ENCODE measurements around the gene SUCO.

DNA sequence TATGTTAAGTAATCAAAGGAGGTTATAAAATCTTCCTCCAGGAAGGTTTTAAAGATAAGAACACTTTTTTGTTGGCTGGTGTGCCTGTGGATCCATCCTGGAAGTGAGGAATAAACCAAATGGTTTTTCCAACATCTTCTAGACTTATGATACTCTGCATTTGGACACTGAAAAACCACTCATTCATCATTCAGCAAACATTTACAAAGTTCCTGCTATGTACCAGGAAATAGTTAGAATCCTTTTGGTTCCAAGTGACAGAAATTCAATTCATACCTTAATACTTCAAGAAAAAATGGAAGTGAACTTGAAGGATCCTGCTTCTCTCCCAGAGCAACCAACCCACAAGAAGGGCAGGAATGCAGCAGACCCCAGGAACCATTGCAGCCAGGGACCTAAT, 49.5 kb upstream of the SUCO start:
- TF ChIP-seq, protein P1, sequence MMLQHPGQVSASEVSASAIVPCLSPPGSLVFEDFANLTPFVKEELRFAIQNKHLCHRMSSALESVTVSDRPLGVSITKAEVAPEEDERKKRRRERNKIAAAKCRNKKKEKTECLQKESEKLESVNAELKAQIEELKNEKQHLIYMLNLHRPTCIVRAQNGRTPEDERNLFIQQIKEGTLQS (CRISPR knock-in tag; conservative IDR thresholded peaks at IDR 0.05) = no peak
- TF ChIP-seq, protein P2, sequence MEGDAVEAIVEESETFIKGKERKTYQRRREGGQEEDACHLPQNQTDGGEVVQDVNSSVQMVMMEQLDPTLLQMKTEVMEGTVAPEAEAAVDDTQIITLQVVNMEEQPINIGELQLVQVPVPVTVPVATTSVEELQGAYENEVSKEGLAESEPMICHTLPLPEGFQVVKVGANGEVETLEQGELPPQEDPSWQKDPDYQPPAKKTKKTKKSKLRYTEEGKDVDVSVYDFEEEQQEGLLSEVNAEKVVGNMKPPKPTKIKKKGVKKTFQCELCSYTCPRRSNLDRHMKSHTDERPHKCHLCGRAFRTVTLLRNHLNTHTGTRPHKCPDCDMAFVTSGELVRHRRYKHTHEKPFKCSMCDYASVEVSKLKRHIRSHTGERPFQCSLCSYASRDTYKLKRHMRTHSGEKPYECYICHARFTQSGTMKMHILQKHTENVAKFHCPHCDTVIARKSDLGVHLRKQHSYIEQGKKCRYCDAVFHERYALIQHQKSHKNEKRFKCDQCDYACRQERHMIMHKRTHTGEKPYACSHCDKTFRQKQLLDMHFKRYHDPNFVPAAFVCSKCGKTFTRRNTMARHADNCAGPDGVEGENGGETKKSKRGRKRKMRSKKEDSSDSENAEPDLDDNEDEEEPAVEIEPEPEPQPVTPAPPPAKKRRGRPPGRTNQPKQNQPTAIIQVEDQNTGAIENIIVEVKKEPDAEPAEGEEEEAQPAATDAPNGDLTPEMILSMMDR (IDR thresholded peaks at IDR 0.05) = no peak
- TF ChIP-seq NFE2L1 (CRISPR knock-in tag; IDR thresholded peaks at IDR 0.05) = no peak
- TF ChIP-seq GABPB1 (CRISPR knock-in tag; IDR thresholded peaks at IDR 0.05) = no peak
- no peak for TF ChIP-seq ZNF138 (CRISPR knock-in tag; conservative IDR thresholded peaks at IDR 0.05)
- no peak for TF ChIP-seq ELF4 (CRISPR knock-in tag; IDR thresholded peaks at IDR 0.05; ENCODE audit: low read depth)
- no peak for TF ChIP-seq JUN (CRISPR knock-in tag; IDR thresholded peaks at IDR 0.05)
- TF ChIP-seq, protein P3, sequence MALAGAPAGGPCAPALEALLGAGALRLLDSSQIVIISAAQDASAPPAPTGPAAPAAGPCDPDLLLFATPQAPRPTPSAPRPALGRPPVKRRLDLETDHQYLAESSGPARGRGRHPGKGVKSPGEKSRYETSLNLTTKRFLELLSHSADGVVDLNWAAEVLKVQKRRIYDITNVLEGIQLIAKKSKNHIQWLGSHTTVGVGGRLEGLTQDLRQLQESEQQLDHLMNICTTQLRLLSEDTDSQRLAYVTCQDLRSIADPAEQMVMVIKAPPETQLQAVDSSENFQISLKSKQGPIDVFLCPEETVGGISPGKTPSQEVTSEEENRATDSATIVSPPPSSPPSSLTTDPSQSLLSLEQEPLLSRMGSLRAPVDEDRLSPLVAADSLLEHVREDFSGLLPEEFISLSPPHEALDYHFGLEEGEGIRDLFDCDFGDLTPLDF (CRISPR knock-in tag; IDR thresholded peaks at IDR 0.05) = no peak
- no peak for TF ChIP-seq FOXJ3 (CRISPR knock-in tag; IDR thresholded peaks at IDR 0.05; ENCODE audit: borderline replicate concordance)
- TF ChIP-seq, protein P4, sequence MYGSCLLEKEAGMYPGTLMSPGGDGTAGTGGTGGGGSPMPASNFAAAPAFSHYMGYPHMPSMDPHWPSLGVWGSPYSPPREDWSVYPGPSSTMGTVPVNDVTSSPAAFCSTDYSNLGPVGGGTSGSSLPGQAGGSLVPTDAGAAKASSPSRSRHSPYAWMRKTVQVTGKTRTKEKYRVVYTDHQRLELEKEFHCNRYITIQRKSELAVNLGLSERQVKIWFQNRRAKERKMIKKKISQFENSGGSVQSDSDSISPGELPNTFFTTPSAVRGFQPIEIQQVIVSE (CRISPR knock-in tag; IDR thresholded peaks at IDR 0.05; ENCODE audit: borderline replicate concordance) = no peak
- no peak for TF ChIP-seq IRF2 (CRISPR knock-in tag; IDR thresholded peaks at IDR 0.05; ENCODE audit: borderline replicate concordance, low read depth)
- TF ChIP-seq, protein P5, sequence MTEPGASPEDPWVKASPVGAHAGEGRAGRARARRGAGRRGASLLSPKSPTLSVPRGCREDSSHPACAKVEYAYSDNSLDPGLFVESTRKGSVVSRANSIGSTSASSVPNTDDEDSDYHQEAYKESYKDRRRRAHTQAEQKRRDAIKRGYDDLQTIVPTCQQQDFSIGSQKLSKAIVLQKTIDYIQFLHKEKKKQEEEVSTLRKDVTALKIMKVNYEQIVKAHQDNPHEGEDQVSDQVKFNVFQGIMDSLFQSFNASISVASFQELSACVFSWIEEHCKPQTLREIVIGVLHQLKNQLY (CRISPR knock-in tag; IDR thresholded peaks at IDR 0.05) = no peak
- TF ChIP-seq, protein P6, sequence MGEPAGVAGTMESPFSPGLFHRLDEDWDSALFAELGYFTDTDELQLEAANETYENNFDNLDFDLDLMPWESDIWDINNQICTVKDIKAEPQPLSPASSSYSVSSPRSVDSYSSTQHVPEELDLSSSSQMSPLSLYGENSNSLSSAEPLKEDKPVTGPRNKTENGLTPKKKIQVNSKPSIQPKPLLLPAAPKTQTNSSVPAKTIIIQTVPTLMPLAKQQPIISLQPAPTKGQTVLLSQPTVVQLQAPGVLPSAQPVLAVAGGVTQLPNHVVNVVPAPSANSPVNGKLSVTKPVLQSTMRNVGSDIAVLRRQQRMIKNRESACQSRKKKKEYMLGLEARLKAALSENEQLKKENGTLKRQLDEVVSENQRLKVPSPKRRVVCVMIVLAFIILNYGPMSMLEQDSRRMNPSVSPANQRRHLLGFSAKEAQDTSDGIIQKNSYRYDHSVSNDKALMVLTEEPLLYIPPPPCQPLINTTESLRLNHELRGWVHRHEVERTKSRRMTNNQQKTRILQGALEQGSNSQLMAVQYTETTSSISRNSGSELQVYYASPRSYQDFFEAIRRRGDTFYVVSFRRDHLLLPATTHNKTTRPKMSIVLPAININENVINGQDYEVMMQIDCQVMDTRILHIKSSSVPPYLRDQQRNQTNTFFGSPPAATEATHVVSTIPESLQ (CRISPR knock-in tag; IDR thresholded peaks at IDR 0.05) = no peak
- no peak for TF ChIP-seq NFYB (CRISPR knock-in tag; conservative IDR thresholded peaks at IDR 0.05; ENCODE audit: low read depth)

Data from WTC11 (cell line).